Loucy (cell line): ENCODE results near the gene OVAAL.

Experiments used
- H2AFZ ChIP-seq: fragments of 200-600 bp; sonication (generic); 2 replicates; pipeline ENCODE4 v1.6.0; 2016; ENCODE audit warnings: antibody characterized with exemption, mild to moderate bottlenecking, low read length, moderate library complexity
- H3F3A ChIP-seq: fragments of 200-600 bp; 2 replicates; pipeline ENCODE4 v1.6.0; 2016; ENCODE audit warnings: antibody characterized with exemption, low read depth, mild to moderate bottlenecking
- H3K27me3 ChIP-seq: fragments of 200-600 bp; sonication (generic); 2 replicates; pipeline ENCODE4 v1.6.1; 2014; ENCODE audit warnings: low read length, mild to moderate bottlenecking; ENCODE audit not compliant: insufficient read depth, poor library complexity, severe bottlenecking
- H3K36me3 ChIP-seq: fragments of 200-600 bp; sonication (generic); 2 replicates; pipeline ENCODE4 v1.6.1; 2016; ENCODE audit warnings: low read length; ENCODE audit not compliant: insufficient read depth
- H3K4me1 ChIP-seq: fragments of 200-600 bp; sonication (generic); 2 replicates; pipeline ENCODE4 v1.5.1; 2014; ENCODE audit warnings: low read length, mild to moderate bottlenecking; ENCODE audit not compliant: insufficient read depth, poor library complexity, severe bottlenecking
- H3K4me2 ChIP-seq: fragments of 200-600 bp; sonication (generic); 2 replicates; pipeline ENCODE4 v1.6.0; 2014; ENCODE audit warnings: antibody characterized with exemption, low read length, low read depth, mild to moderate bottlenecking; ENCODE audit not compliant: poor library complexity, severe bottlenecking
- H3K4me3 ChIP-seq: fragments of 200-600 bp; sonication (generic); 2 replicates; pipeline ENCODE4 v1.5.1; 2014; ENCODE audit warnings: low read length, mild to moderate bottlenecking, mixed read lengths; ENCODE audit not compliant: poor library complexity, severe bottlenecking
- H3K79me2 ChIP-seq: fragments of 200-600 bp; sonication (generic); 2 replicates; pipeline ENCODE4 v1.6.1; 2014; ENCODE audit warnings: low read length; ENCODE audit not compliant: insufficient read depth
- H3K9ac ChIP-seq: fragments of 200-600 bp; sonication (generic); 2 replicates; pipeline ENCODE4 v1.6.0; 2014; ENCODE audit warnings: mild to moderate bottlenecking, low read depth, low read length, moderate library complexity; ENCODE audit not compliant: poor library complexity, severe bottlenecking
- H3K9me2 ChIP-seq: fragments of 200-600 bp; sonication (generic); replicated peaks from 2 replicates; pipeline ENCODE4 v1.6.1; 2016; ENCODE audit warnings: low read depth, low read length, mixed read lengths
- H3K9me3 ChIP-seq: fragments of 200-600 bp; sonication (generic); 2 replicates; pipeline ENCODE4 v1.6.1; 2014; ENCODE audit warnings: mild to moderate bottlenecking, antibody characterized with exemption, low read length, low read depth; ENCODE audit not compliant: insufficient read depth
- H4K20me1 ChIP-seq: fragments of 200-600 bp; sonication (generic); 2 replicates; pipeline ENCODE4 v1.6.0; 2014; ENCODE audit warnings: antibody characterized with exemption, low read length, mild to moderate bottlenecking; ENCODE audit not compliant: insufficient read depth, poor library complexity, severe bottlenecking
- EZH2phosphoT487 ChIP-seq: fragments of 200-600 bp; IDR thresholded peaks from 2 replicates; pipeline ENCODE4 v1.6.1; 2018; ENCODE audit warnings: antibody characterized with exemption, mild to moderate bottlenecking, moderate library complexity, borderline replicate concordance
- TF ChIP-seq, protein P1 (sequence below): fragments of 200-600 bp; sonication (generic); conservative IDR thresholded peaks from 2 replicates; pipeline ENCODE4 v1.5.1; 2014; ENCODE audit warnings: mild to moderate bottlenecking, antibody characterized with exemption, low read length

The OVAAL gene

DNA sequence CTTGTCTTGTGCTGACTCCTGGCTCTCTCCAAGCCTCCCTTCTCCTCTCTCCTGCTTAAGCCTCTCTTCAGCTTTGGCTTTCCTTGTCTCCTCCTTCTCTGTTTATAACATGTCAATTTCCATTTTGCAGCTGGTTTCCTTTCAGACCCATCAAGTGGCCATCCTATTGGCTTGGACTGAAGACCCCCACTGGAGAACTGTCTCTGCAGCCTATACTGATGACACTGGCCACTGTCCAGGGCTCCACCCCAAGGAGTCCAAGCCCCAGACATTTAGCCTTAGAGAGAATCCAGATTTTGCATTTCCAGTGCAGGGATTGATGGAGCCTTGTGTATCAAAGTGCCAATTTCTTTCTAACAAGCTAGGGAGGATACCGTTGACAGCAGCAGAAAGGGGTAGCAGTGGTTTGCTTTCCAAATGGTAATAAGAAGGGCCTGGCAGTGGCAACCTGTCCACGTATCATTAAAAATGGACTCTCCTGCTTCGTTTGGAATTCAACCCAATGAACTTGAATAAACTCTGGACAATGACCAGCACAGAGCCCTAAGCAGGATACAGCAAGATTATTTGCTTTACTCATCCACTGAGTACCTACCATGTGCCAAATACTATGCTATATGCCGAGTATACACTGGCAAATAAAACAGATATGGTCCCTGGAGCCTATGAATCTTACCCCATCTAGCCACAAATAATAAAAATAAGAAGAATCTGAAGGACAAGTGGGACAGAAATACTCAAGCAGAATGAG, 6.5 kb downstream of the OVAAL start:
- H3F3A ChIP-seq: no peaks in the 10 kb centered on the region
- no peaks in the 10 kb centered on the region for H4K20me1 ChIP-seq
- H3K27me3 ChIP-seq: no peaks in the 10 kb centered on the region
- no peaks in the 10 kb centered on the region for H3K9me3 ChIP-seq
- no peaks in the 10 kb centered on the region for H3K36me3 ChIP-seq
- no peak overlapping the region for H2AFZ ChIP-seq
- no peak overlapping the region for H3K9ac ChIP-seq
- no peak overlapping the region for H3K4me2 ChIP-seq
- no peaks in the 10 kb centered on the region for H3K4me1 ChIP-seq
- no peaks in the 10 kb centered on the region for H3K79me2 ChIP-seq
- no peaks in the 10 kb centered on the region for H3K9me2 ChIP-seq
- no peak for TF ChIP-seq EZH2phosphoT487
- TF ChIP-seq, protein P1, sequence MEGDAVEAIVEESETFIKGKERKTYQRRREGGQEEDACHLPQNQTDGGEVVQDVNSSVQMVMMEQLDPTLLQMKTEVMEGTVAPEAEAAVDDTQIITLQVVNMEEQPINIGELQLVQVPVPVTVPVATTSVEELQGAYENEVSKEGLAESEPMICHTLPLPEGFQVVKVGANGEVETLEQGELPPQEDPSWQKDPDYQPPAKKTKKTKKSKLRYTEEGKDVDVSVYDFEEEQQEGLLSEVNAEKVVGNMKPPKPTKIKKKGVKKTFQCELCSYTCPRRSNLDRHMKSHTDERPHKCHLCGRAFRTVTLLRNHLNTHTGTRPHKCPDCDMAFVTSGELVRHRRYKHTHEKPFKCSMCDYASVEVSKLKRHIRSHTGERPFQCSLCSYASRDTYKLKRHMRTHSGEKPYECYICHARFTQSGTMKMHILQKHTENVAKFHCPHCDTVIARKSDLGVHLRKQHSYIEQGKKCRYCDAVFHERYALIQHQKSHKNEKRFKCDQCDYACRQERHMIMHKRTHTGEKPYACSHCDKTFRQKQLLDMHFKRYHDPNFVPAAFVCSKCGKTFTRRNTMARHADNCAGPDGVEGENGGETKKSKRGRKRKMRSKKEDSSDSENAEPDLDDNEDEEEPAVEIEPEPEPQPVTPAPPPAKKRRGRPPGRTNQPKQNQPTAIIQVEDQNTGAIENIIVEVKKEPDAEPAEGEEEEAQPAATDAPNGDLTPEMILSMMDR: no peak
- H3K4me3 ChIP-seq: no peak overlapping the region

GRCh38 chr1:180566026-180566425, 7.3 kb downstream of the OVAAL start:
- no peak overlapping the region for H3K4me2 ChIP-seq
- no peaks in the 10 kb centered on the region for H3K36me3 ChIP-seq
- H3K79me2 ChIP-seq: no peaks in the 10 kb centered on the region
- no peak overlapping the region for H2AFZ ChIP-seq
- TF ChIP-seq EZH2phosphoT487: no peak
- no peaks in the 10 kb centered on the region for H4K20me1 ChIP-seq
- no peak overlapping the region for H3K9ac ChIP-seq
- H3F3A ChIP-seq: no peaks in the 10 kb centered on the region
- H3K4me3 ChIP-seq: no peak overlapping the region
- H3K9me3 ChIP-seq: no peaks in the 10 kb centered on the region
- no peaks in the 10 kb centered on the region for H3K9me2 ChIP-seq
- no peaks in the 10 kb centered on the region for H3K4me1 ChIP-seq
- no peaks in the 10 kb centered on the region for H3K27me3 ChIP-seq

DNA sequence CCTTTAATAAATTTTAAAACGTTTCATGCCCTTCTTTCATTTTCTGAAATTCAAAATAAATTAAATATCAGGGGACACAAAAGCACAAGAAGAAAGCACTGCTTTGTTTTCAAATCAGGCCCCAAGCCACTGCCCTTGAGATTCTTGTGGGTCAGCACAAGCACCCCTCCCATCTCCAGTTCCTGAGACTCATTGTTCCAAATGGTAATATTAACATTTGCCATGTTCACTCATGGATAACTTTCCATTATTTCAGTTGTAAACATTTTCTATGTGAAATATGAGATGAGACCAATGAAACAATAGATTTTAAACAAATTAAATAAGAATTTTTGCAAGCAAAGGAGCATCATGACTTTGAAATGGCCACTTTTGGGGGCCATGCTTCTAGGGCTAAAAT, 7.7 kb downstream of the OVAAL start:
- H3K27me3 ChIP-seq: no peaks in the 10 kb centered on the region
- no peaks in the 10 kb centered on the region for H3K79me2 ChIP-seq
- H3K9me3 ChIP-seq: no peaks in the 10 kb centered on the region
- no peak overlapping the region for H3K4me2 ChIP-seq
- H3K4me1 ChIP-seq: no peaks in the 10 kb centered on the region
- H4K20me1 ChIP-seq: no peaks in the 10 kb centered on the region
- H3K36me3 ChIP-seq: no peaks in the 10 kb centered on the region
- no peak overlapping the region for H3K4me3 ChIP-seq
- H2AFZ ChIP-seq: no peak overlapping the region
- no peaks in the 10 kb centered on the region for H3K9me2 ChIP-seq
- no peaks in the 10 kb centered on the region for H3F3A ChIP-seq
- no peak overlapping the region for H3K9ac ChIP-seq
- TF ChIP-seq EZH2phosphoT487: no peak
- TF ChIP-seq, protein P1: no peak

GRCh38 chr1:180567654-180568053, 8.9 kb downstream of the OVAAL start:
- H3K27me3 ChIP-seq: no peaks in the 10 kb centered on the region
- no peaks in the 10 kb centered on the region for H3K36me3 ChIP-seq
- no peaks in the 10 kb centered on the region for H3K9me2 ChIP-seq
- no peak for TF ChIP-seq EZH2phosphoT487
- TF ChIP-seq, protein P1: no peak
- no peaks in the 10 kb centered on the region for H3K4me1 ChIP-seq
- no peak overlapping the region for H3K9ac ChIP-seq
- H3K4me3 ChIP-seq: no peak overlapping the region
- H4K20me1 ChIP-seq: no peaks in the 10 kb centered on the region
- no peak overlapping the region for H3K4me2 ChIP-seq
- H3F3A ChIP-seq: no peaks in the 10 kb centered on the region
- no peaks in the 10 kb centered on the region for H3K79me2 ChIP-seq
- no peaks in the 10 kb centered on the region for H3K9me3 ChIP-seq
- no peak overlapping the region for H2AFZ ChIP-seq
